Measurements from ENCODE around the gene SMARCC1. TPM values are rescaled to one million over a fixed set of nuclear protein-coding genes. Genes with fewer than 3 reads are reported as not detected.

Gene SMARCC1
- total RNA-seq, 1 donor from 2014 or later, result 28.7 TPM

GRCh38 chr3:47804577-47804976 lies 22.9 kb upstream of the SMARCC1 start:
- Histone ChIP-seq H3K36me3 (ENCODE audit: control insufficient read depth, insufficient read depth, low read length) (no peaks in the 10 kb centered on the region), H3K4me3 (ENCODE audit: low read depth, low read length) (no peak overlapping the region), H3K27me3 (ENCODE audit: control insufficient read depth, insufficient read depth, low read length) (no peaks in the 10 kb centered on the region)
- no peak for TF ChIP-seq CTCF (IDR thresholded peaks at IDR 0.05; ENCODE audit: insufficient read depth, low read length, severe bottlenecking)
- FAIRE-seq (no peak), DNase-seq (ENCODE audit: low read depth) (no peak)

- Histone ChIP-seq H3K4me3 (ENCODE audit: low read depth, low read length) (peak overlapping the region; percentile 64), H3K36me3 (ENCODE audit: control insufficient read depth, insufficient read depth, low read length) (no peaks in the 10 kb centered on the region), H3K27me3 (ENCODE audit: control insufficient read depth, insufficient read depth, low read length) (no peaks in the 10 kb centered on the region)
- no peak for TF ChIP-seq CTCF (IDR thresholded peaks at IDR 0.05; ENCODE audit: insufficient read depth, low read length, severe bottlenecking)
- DNase-seq (ENCODE audit: low read depth) (no peak), FAIRE-seq (no peak)
Observed at GRCh38 chr3:47803480-47804025, 21.9 kb upstream of the SMARCC1 start.

- H3K4me3 ChIP-seq (ENCODE audit: low read depth, low read length), result peak within 1 kb of the TSS; percentile 64
- FAIRE-seq, result no peak
- no peaks in the 10 kb centered on the region for H3K27me3 ChIP-seq (ENCODE audit: control insufficient read depth, insufficient read depth, low read length)
- peak; percentile 71 for DNase-seq (ENCODE audit: low read depth)
- TF ChIP-seq CTCF (IDR thresholded peaks at IDR 0.05; ENCODE audit: insufficient read depth, low read length, severe bottlenecking), result no peak
- no peaks in the 10 kb centered on the region for H3K36me3 ChIP-seq (ENCODE audit: control insufficient read depth, insufficient read depth, low read length)
Observed at GRCh38 chr3:47802734-47803479, 21.2 kb upstream of the SMARCC1 start, which contains the start of gene DHX30. DHX30 (plus strand) TSS chr3:47803138; CDS start chr3:47810684, 7,546 bp downstream.

GRCh38 chr3:47799733-47800132 lies 18.0 kb upstream of the SMARCC1 start:
- no peak overlapping the region for H3K4me3 ChIP-seq (ENCODE audit: low read depth, low read length)
- H3K27me3 ChIP-seq (ENCODE audit: control insufficient read depth, insufficient read depth, low read length), result no peaks in the 10 kb centered on the region
- peak; percentile 37 for TF ChIP-seq CTCF (IDR thresholded peaks at IDR 0.05; ENCODE audit: insufficient read depth, low read length, severe bottlenecking)
- no peak for DNase-seq (ENCODE audit: low read depth)
- H3K36me3 ChIP-seq (ENCODE audit: control insufficient read depth, insufficient read depth, low read length), result no peaks in the 10 kb centered on the region
- FAIRE-seq, result no peak

- DNase-seq (ENCODE audit: low read depth) (no peak), FAIRE-seq (no peak)
- Histone ChIP-seq H3K36me3 (ENCODE audit: control insufficient read depth, insufficient read depth, low read length) (no peaks in the 10 kb centered on the region), H3K27me3 (ENCODE audit: control insufficient read depth, insufficient read depth, low read length) (no peaks in the 10 kb centered on the region), H3K4me3 (ENCODE audit: low read depth, low read length) (no peak overlapping the region)
- TF ChIP-seq CTCF (IDR thresholded peaks at IDR 0.05; ENCODE audit: insufficient read depth, low read length, severe bottlenecking), result no peak
Observed at GRCh38 chr3:47794544-47794943, 12.9 kb upstream of the SMARCC1 start.
